Astrocyte of the spinal cord (primary cell): ENCODE results near the gene IFI44.

Source experiments
- DNase-seq: peaks from one replicate; pipeline ENCODE4 v3.0.0; 2011; ENCODE audit warnings: low read depth, low spot score
- H3K4me3 ChIP-seq: 2 replicates; pipeline ENCODE4 v1.5.1; 2011; ENCODE audit warnings: low read depth, mild to moderate bottlenecking, low read length, moderate library complexity
- CTCF ChIP-seq: IDR thresholded peaks from 2 replicates; pipeline ENCODE4 v1.5.1; 2012; ENCODE audit warnings: low read depth, mild to moderate bottlenecking, low read length, inconsistent platforms
- in situ Hi-C: cut with HindIII; loops from 2 replicates; pipeline ENCODE4 v1.10.0; 2017; ENCODE audit warnings: low sequenced_read_pairs

IFI44 gene

GRCh38 chr1:78702426-78702825, 52.8 kb downstream of the IFI44 start:
- DNase-seq: no peak
- no peak overlapping the region for H3K4me3 ChIP-seq
- in situ Hi-C loops: no loop called here
- no peak for TF ChIP-seq CTCF

- no peak overlapping the region for H3K4me3 ChIP-seq
- no peak for TF ChIP-seq CTCF
- DNase-seq: peak; percentile 40
- in situ Hi-C loops: no loop called here
These were observed 54.2 kb downstream of the IFI44 start for GRCh38 chr1:78703806-78704205.

GRCh38 chr1:78712467-78713051, 62.9 kb downstream of the IFI44 start:
- in situ Hi-C loops: no loop called here

GRCh38 chr1:78713297-78713696, 63.7 kb downstream of the IFI44 start:
- TF ChIP-seq CTCF: no peak
- DNase-seq: no peak
- in situ Hi-C loops: no loop called here
- H3K4me3 ChIP-seq: no peak overlapping the region

More at GRCh38 chr1:78712467-78713051, 62.9 kb downstream of the IFI44 start:
- no peak for TF ChIP-seq CTCF
- H3K4me3 ChIP-seq: no peak overlapping the region
- no peak for DNase-seq
